Measurements from ENCODE around the gene TNNI3. TPM values are rescaled to one million over a fixed set of nuclear protein-coding genes. Genes with fewer than 3 reads are reported as not detected.
A peak's percentile ranks its signal among the peaks of the same experiment; 100 is the strongest.

Gene TNNI3
- total RNA-seq, 2 donors from 2014 or later: 9.8 to 14.2 TPM

- no peak overlapping the region for H3K27ac ChIP-seq (ENCODE audit: low read depth, low read length)
- no peak overlapping the region for H3K4me3 Mint-ChIP-seq
- DNase-seq: no peak
- peaks cover 30% of the 10 kb centered on the region for H3K27me3 Mint-ChIP-seq (ENCODE audit: insufficient read depth)
- H3K9ac ChIP-seq (ENCODE audit: extremely low read depth, low read length, poor library complexity, severe bottlenecking): no peak overlapping the region
- H3K27me3 ChIP-seq (ENCODE audit: control insufficient read depth, insufficient read depth, low read length, poor library complexity, severe bottlenecking): no peaks in the 10 kb centered on the region
- no peaks in the 10 kb centered on the region for H3K9me3 ChIP-seq (ENCODE audit: control insufficient read depth, low read length)
- H3K4me1 Mint-ChIP-seq: no peaks in the 10 kb centered on the region
- no peak for TF ChIP-seq CTCF (conservative IDR thresholded peaks at IDR 0.05)
- no peaks in the 10 kb centered on the region for H3K4me1 ChIP-seq (ENCODE audit: control insufficient read depth, insufficient read depth, low read length)
- H3K9me3 Mint-ChIP-seq: no peaks in the 10 kb centered on the region
- WGBS, 2 experiments (ENCODE audit: insufficient coverage in 1 of 2, insufficient read length in 1 of 2): 73 to 85% methylated on average over 5 of the region's 5 CpGs
- H3K4me3 ChIP-seq (ENCODE audit: low read length): no peak overlapping the region
- H3K27ac Mint-ChIP-seq: no peak overlapping the region
- no peaks in the 10 kb centered on the region for H3K36me3 Mint-ChIP-seq (ENCODE audit: low read depth)
- H3K36me3 ChIP-seq (ENCODE audit: control insufficient read depth, insufficient read depth, low read length): no peaks in the 10 kb centered on the region
These were observed 42.2 kb upstream of the TNNI3 start for GRCh38 chr19:55199620-55200204.

GRCh38 chr19:55198651-55199050 lies 41.1 kb upstream of the TNNI3 start:
- H3K4me1 ChIP-seq (ENCODE audit: control insufficient read depth, insufficient read depth, low read length): no peaks in the 10 kb centered on the region
- H3K36me3 ChIP-seq (ENCODE audit: control insufficient read depth, insufficient read depth, low read length): no peaks in the 10 kb centered on the region
- WGBS, 2 experiments (ENCODE audit: insufficient coverage in 1 of 2, insufficient read length in 1 of 2): 71 to 88% methylated on average over 4 to 5 of the region's 5 CpGs
- no peaks in the 10 kb centered on the region for H3K9me3 Mint-ChIP-seq
- no peak overlapping the region for H3K4me3 Mint-ChIP-seq
- DNase-seq: peak; percentile 68
- H3K27ac Mint-ChIP-seq: no peak overlapping the region
- H3K9me3 ChIP-seq (ENCODE audit: control insufficient read depth, low read length): no peaks in the 10 kb centered on the region
- no peak overlapping the region for H3K4me3 ChIP-seq (ENCODE audit: low read length)
- H3K27me3 Mint-ChIP-seq (ENCODE audit: insufficient read depth): peaks cover 30% of the 10 kb centered on the region
- no peaks in the 10 kb centered on the region for H3K36me3 Mint-ChIP-seq (ENCODE audit: low read depth)
- H3K27me3 ChIP-seq (ENCODE audit: control insufficient read depth, insufficient read depth, low read length, poor library complexity, severe bottlenecking): no peaks in the 10 kb centered on the region
- H3K9ac ChIP-seq (ENCODE audit: extremely low read depth, low read length, poor library complexity, severe bottlenecking): no peak overlapping the region
- no peaks in the 10 kb centered on the region for H3K4me1 Mint-ChIP-seq
- no peak for TF ChIP-seq CTCF (conservative IDR thresholded peaks at IDR 0.05)
- no peak overlapping the region for H3K27ac ChIP-seq (ENCODE audit: low read depth, low read length)

- TF ChIP-seq CTCF (conservative IDR thresholded peaks at IDR 0.05): no peak
- no peak overlapping the region for H3K4me3 ChIP-seq (ENCODE audit: low read length)
- no peaks in the 10 kb centered on the region for H3K36me3 ChIP-seq (ENCODE audit: control insufficient read depth, insufficient read depth, low read length)
- H3K9me3 ChIP-seq (ENCODE audit: control insufficient read depth, low read length): no peaks in the 10 kb centered on the region
- H3K36me3 Mint-ChIP-seq (ENCODE audit: low read depth): no peaks in the 10 kb centered on the region
- no peaks in the 10 kb centered on the region for H3K9me3 Mint-ChIP-seq
- H3K27ac Mint-ChIP-seq: no peak overlapping the region
- DNase-seq: no peak
- H3K4me1 ChIP-seq (ENCODE audit: control insufficient read depth, insufficient read depth, low read length): no peaks in the 10 kb centered on the region
- WGBS, 2 experiments (ENCODE audit: insufficient coverage in 1 of 2, insufficient read length in 1 of 2): 74 to 80% methylated on average over 3 to 4 of the region's 4 CpGs
- H3K27ac ChIP-seq (ENCODE audit: low read depth, low read length): no peak overlapping the region
- H3K9ac ChIP-seq (ENCODE audit: extremely low read depth, low read length, poor library complexity, severe bottlenecking): no peak overlapping the region
- peaks cover 32% of the 10 kb centered on the region for H3K27me3 Mint-ChIP-seq (ENCODE audit: insufficient read depth)
- H3K27me3 ChIP-seq (ENCODE audit: control insufficient read depth, insufficient read depth, low read length, poor library complexity, severe bottlenecking): no peaks in the 10 kb centered on the region
- no peak overlapping the region for H3K4me3 Mint-ChIP-seq
- no peaks in the 10 kb centered on the region for H3K4me1 Mint-ChIP-seq
These were observed 40.0 kb upstream of the TNNI3 start for GRCh38 chr19:55197528-55197927.

All from endodermal cell (in vitro differentiated cells).